Measurements from ENCODE around the gene MRPL21. TPM values are rescaled to one million over a fixed set of nuclear protein-coding genes. Genes with fewer than 3 reads are reported as not detected.

MRPL21 gene
- total and polyA plus RNA-seq, 9 of the 15 experiments (the other 6 are each of a cell fraction or from before 2014, with no cell fraction given) = 196 to 618 (median 232) TPM

- peak; percentile 37; the same call in 1 of the 2 replicates for TF ChIP-seq MGA (IDR thresholded peaks at IDR 0.05)
- peak; percentile 44 for TF ChIP-seq TAF1 (IDR thresholded peaks at IDR 0.05; ENCODE audit: control insufficient read depth, extremely low read depth, insufficient read depth, low read length, severe bottlenecking)
- TF ChIP-seq TBP (optimal IDR thresholded peaks at IDR 0.05; ENCODE audit: low read depth, low read length) = peak; percentile 48
- peak in 1 of 2 experiments; percentile 60; a peak in 1 of 4 replicates for TF ChIP-seq UBTF (IDR thresholded peaks at IDR 0.05; ENCODE audit: borderline replicate concordance in 1 of 2, low read depth in 2 of 2, low read length in 2 of 2)
- TF ChIP-seq RBM14 (IDR thresholded peaks at IDR 0.05; ENCODE audit: borderline replicate concordance, insufficient read depth, low read depth, low read length) = no peak
- TF ChIP-seq ZBTB9 (CRISPR knock-in tag; IDR thresholded peaks at IDR 0.05) = no peak
- TF ChIP-seq ZNF780A (CRISPR knock-in tag; IDR thresholded peaks at IDR 0.05) = no peak
- TF ChIP-seq KDM1A (IDR thresholded peaks at IDR 0.05) = 0 out of 4 replicates have a peak, but pooled peaks of 1 of the 2 experiments have one; percentile 30
- TF ChIP-seq VEZF1 (CRISPR knock-in tag; IDR thresholded peaks at IDR 0.05) = peak; percentile 64; the same call in 1 of the 2 replicates
Observed at GRCh38 chr11:68841718-68842426, 61.8 kb downstream of the MRPL21 start, which contains the start of gene CPT1A (continued).

Measured in K562 (cell line).